ENCODE results near the gene RAD52.

Gene RAD52

DNA sequence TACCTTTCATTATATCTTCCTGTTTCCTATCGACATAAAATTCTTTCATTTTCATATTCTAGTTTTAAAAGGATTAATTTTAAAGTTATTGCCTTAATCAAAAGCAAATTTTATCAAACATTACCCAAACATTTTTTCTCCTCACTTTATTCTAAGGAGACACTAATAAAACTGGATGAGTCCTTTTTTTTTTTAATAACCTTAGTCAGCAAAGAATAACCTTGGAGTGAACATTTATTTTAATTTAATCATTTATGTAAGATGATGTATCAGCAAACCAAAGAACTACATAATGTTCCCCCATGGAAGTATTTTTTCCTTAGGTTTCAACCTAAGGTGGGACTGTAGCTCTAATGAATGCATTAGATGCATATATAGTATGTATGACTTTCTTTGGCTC is 83.9 kb downstream of the RAD52 start:
- DNase-seq, result no peak

DNA sequence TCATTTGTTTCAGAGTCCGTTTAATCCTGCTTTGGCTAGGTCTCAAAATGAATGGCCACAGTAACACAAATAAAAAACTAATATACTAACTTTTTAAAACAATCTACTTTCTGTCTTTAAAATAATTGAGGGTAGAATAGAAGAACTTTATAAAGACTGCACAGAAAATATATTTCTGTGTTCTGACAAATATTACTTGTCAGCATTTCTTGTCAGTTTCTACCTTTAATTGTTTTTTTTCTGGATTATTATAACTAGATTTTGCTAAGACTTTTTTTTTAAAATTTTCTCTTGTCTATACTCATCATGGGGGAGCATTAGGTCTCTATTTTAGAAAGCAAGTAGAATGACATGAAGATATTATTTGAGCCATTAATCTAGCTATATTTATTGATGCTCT is 86.2 kb downstream of the RAD52 start:
- DNase-seq, result no peak

DNA sequence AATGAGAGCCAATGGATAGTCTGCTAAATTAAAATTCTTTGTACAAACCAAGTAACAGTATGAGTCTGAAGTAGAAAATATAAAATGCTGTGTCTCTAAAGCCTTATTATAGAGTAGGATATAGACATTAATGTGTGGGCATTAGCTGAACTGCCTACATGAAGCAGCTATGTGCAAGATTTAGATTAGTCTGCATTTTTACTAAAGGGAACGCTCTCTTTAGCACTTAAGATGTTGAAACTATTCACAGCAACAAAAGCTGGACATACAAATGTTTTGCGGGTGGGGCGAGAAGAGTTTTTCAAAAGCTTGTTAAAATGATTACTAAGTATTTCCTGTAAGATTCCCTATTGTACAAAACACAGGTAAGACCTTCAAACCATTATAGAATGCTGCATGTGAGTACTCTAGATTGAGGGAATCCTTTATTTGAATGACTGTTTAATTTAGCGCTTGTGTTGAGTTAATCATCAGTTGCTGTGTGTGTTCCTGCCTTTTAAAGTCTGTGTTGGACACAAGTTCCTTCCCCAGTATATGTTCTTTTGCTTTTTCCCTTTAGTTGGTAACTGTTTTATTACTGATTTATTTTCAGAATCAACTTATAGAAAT is 87.1 kb downstream of the RAD52 start:
- no peak for DNase-seq

Data from OCI-M1 (cell line).